ENCODE data around the gene KRT35.

GRCh38 chr17:41522301-41523224 is 41.6 kb upstream of the KRT35 start:
- TF ChIP-seq CTCF (IDR thresholded peaks at IDR 0.05; ENCODE audit: low read depth, low read length, poor library complexity, severe bottlenecking) (no peak), EZH2phosphoT487 (IDR thresholded peaks at IDR 0.05; ENCODE audit: borderline replicate concordance, low read length) (no peak)

Measured in DOHH2 (cell line).